GM19025 (cell line): ENCODE measurements around the gene SOHLH2.

Source experiments
- ATAC-seq: cut with Tn5 transposase; IDR thresholded peaks from one replicate; pipeline ENCODE4 v1.9.1; 2021; ENCODE audit warnings: mild to moderate bottlenecking, low read depth, moderate library complexity; ENCODE audit not compliant: unreplicated experiment

SOHLH2 gene

DNA sequence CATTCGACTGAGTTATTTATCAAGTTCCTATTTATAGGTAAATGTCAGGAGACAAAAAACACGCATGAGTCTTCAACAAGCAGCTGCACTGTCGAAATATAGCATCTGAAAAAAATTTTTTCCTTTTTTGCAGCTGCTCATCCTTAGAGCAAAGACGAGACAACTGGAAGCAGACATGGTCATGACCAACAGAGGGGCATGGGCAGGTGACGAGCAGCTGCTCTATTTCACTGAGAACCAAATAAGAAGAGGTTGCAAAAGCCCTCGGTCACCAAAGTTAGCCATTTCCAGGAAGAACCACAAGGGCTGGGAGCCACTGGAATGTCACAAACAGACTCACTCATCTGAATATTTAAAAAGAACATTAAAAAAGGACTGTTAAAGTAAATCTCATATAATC, 22.2 kb downstream of the SOHLH2 start:
- ATAC-seq: no peak

DNA sequence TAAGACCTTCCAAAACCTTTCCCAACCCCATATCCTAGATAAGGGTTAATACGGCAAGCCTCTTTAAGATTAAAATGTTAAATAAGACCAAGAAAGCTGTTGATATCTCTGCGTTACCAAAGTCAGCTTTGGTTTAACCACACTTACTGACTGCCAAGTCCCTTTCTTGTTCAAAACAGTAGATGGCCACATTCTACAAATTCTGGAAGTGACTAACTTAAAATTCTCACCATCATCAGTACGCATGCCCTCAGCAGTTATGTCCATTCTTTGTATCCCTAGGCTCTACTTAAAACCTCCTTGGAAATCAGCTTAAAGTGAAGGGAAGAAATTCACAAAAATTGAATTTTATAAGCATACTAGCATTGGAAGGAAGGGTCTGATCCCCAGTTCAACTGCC, 23.6 kb downstream of the SOHLH2 start:
- no peak for ATAC-seq

DNA sequence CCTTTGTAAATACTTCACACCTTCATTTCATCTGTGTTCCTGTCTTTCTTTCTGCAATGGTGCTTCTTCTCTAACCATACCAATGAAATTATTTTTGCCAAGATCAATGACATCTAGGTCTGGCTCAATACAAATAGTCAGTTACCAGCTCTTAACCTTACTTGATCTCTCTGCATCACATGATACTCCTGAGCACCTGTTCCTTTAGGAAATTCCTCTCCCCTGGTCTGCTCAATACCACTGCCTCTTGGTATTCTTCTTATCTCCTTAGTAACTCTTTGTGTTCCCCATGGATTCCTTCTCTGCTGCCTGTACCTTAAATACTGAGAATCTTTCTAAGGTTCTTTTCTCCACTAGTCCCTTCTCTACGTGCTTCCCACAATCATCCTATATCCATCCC, 25.9 kb downstream of the SOHLH2 start:
- ATAC-seq: no peak

DNA sequence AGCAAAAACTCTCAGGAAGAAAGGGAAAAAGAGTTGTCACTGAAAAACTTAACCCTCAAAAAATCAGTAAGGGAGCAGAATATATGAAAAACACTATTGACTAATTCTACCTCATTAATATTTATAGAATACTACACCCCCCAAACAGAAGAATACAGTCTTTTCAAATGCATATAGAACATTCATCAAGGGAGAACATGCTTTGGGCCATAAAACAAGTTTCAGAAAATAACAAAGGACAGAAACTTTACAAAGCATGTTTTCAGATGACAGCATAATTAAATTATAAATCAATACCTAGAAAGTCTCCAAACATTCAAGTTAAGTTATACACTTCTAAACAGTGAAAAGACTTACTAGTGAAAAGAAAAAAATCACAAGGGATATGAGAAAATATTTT, 30.5 kb downstream of the SOHLH2 start:
- no peak for ATAC-seq

DNA sequence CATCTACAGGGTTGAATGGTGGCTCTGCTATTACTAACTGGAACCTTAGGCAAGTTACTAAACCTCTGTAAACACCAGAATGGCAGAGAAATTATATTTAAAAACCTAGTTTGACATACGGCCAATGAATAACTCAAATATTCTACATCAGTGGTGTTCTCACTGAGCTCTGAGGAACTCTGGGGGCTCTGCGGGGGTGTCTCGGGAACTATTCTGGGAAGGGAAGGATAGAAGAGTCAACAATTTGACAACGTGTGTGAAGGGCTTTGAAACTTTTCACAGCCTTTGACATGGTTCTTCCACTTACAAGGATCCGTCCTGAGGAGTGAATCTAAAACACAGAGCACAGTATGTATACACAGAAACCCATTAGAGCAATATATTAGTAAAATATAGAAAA, 38.7 kb downstream of the SOHLH2 start:
- no peak for ATAC-seq

DNA sequence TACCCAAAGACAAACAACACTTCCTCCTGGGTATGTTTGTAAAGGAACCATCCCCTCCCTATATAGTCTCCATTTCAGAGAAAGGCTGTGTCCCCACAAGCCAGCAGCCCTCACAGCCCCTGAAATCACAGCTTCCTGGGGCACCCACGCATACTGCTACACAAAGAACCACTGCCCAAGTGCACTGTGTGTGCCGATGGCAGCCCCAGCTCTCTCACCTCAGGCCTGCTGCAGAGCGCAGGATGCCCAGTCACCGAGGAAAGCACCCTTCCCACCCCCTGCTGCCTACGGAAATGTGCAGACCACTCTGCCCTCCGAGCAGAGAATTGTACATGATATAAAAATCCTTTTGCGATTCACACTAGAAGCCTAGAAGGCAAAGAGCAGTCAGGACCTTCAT, 39.4 kb downstream of the SOHLH2 start:
- no peak for ATAC-seq

DNA sequence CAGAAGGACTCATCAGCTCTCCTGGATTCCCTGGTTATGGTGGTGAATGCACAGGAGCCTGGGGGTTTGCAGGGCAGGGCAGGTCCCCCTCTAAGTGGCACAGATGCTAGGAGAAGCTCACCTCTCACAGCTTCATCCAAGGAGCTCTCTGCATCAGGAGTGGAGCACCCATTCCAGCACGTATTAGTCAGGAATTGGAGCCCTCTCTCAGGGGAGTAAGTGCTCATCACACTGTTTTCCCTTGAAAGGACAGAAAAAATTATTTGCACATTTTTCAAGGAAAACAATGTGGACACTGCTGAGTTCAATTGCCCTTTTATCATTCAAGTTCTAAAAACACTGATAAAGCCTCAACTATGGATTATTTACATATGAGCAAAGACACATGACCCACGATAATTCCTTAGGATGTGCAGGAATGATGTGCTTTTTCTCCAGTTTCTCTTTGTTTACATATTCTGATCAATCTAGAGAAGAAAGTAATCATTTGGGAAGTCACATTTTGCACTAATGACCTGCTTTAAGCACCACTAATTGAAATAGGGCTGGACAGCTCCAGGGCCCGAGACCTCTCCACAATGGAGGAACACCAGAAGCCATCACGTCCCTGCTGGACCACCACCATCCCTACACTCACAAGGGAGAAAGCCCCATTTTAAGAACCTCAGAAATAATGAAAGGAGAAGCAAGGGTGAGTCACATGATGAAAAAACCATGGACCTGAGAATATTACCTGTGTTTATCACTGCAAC, 40.6 kb downstream of the SOHLH2 start:
- no peak for ATAC-seq

DNA sequence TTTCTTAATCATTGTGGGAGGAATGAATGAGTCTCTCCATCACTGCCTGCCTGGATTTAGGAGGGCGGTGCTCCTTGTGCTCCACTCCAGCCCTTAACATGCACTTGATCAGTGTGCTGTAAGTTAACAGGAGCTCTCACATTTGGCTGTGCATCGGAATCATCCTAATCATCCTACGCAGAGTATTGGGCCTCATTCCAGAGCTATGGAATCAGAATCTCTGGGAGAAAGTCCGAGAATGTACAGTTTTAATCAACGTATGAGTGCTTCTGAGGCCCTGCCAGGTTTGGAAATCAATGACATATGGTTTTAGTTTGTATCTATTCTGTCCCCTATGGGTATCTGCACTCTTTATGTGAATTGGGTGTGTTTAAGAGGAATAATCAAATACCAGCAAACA, 48.3 kb downstream of the SOHLH2 start:
- ATAC-seq: no peak

DNA sequence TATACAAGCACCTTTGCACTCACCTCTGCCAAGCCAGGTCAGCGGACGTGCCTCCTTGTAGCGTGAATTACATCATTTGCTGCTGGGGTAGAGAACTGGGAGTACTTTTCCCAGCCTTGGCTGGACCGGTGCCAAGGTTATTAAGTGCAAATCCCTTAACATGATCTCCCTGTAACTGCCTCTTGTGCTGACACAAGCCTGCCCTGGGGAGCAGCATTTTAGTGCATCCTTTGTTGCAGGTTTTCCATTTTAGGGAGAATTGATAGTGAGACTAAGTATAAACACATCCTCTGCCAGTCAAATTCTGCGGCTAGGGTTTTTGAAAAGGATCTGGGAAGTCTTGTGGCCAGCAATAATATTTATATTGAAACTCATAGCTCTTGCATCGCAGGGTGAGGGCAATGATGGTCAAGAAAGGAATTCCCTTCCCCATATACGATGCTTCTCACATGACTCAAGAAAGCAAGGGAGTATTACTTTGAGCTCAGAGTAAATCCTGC, 50.5 kb downstream of the SOHLH2 start:
- ATAC-seq: no peak

DNA sequence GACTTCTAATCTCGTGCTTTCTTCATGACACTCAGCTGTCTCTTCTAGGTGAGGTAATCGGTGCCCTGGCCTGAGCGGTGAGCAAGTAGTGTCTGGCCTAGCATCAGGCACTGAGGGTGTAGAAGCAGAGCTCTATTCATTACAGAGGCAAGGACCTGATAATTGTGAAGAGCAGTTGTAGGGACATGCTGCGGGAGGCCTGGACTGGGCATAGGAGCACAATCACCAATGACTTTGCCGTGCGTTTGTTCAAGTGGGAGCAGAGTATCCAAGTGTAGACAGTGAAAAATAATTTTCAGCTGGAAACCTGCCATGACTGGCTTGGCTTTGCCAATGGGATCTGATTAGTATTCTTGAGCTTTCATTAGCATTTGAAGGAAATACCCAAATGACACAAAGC, 51.1 kb downstream of the SOHLH2 start:
- ATAC-seq: no peak

DNA sequence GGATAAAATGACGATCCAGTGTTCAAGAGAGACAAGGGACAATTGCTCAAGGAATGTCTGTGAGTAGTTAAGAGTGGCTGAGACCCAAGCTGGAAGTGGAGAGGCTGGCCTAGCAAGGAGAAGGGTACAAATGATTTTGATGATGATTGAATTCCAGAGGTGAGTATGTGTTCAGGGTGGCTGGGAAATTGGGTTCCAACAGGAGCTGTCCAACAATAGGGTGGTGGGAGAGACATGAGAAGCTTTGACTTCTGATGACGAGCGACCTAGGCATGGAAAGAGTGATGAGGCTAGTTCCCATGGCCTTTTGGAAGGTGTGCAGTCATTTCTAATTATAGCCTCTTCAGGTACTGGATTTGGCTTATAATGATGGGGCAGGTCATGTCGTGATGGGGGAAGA, 54.1 kb downstream of the SOHLH2 start:
- ATAC-seq: no peak

DNA sequence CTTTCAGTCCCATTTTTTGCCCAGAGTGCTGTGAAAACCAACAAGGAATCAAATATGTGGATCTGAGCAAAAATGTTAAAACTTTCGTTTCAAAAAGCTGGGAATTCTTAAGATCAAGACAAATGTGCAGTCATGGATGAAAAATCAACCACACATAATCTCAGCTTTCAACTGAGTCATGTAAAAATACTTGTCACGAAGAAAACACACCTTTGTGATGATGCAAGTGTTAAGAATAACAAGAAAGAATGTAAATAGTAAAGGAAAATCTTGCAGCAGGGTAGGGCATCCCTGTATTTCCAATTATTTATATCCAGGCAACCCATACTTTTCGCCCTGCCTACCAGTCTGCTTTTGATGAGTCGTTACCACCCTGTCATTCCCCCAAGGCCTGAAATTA, 55.7 kb downstream of the SOHLH2 start:
- ATAC-seq: no peak

DNA sequence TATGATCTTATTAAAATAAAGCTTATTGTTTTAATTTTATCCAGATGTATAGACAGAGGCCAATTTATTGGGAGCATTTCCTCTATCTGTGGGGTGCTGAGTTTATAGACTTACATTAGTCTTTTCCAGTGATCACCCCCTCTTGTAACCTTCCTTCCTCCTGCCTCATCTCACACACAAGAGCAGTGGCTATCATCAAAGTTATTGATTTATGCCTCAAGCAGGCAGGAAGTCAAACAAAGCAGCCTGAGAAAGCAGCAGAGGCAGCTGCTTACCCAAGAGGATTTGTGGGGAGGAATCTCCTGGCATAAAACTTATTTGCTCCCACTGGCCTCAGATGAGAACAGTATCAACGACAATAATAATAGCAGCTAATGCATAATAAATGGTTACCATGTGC, 56.9 kb downstream of the SOHLH2 start:
- no peak for ATAC-seq

DNA sequence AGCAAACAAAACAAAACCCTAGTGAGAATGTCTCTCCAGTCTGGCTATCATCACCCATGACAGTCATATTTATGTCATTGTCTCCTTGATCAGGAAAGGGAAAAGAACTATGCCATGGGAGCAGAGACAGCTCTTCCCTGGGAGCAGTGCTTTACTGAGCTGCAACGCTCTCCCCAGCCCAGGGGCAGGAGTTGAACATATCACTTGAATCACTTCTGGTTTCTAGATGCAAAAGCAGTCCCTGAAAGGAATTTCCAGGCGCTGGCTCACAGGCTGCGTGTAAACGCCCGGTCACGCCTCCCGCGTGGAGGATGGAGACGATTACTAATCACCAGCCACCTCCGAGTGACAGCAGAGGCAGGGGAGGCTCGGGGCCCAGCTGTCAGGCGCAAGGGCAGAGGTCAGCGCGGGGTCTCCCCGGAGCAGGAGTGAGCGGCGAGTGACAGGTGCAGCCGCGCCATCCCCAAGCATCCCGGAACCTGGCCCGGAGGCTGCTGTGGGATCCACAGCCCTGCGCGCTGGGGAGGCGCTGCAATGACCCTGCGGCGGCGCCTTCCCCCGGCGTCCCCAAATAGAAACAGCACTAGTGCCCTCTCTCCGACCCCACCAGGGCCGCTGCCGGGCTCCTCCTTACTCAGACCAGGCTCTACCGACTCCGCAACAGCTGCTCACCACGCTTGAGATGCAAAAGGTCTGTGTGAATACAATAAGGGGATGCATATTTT, 59.6 kb downstream of the SOHLH2 start:
- no peak for ATAC-seq

DNA sequence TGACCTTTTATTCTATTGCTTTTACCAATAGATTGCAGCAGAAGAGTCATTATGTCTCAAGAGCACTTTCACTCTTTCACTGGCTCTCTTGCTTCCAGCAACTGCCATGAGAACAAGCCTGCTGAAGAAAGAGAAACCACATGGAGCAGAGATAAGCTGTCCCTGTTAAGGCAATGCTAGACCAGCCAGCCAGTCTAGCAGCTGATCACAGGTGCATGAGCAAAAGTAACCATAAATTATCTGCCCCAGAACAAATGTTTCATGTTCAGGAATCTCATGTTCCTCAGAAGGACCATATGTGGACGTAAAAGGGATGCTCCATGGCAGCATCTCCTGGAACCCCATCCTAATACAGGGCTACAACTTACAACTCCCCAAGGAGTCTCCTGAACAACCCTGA, 62.8 kb downstream of the SOHLH2 start:
- ATAC-seq: no peak

DNA sequence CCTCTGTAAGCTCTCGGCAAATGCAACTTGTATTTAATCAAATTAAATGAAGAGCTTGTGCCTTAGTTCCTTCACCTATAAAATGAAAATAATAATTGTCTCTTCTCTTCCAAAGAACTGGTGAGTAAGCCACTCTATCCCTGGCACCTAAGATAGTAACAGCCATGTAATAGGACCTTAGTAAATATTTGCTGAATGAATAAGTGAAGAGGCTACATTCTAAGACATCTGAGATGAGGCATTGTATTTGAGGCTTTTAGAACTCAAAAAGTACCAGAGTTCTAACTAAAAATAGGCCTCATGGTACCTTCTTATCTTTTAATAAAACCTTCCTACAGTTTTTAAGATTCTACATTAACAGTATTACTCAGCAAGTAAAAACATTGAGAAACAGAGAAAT, 65.9 kb downstream of the SOHLH2 start:
- ATAC-seq: no peak

DNA sequence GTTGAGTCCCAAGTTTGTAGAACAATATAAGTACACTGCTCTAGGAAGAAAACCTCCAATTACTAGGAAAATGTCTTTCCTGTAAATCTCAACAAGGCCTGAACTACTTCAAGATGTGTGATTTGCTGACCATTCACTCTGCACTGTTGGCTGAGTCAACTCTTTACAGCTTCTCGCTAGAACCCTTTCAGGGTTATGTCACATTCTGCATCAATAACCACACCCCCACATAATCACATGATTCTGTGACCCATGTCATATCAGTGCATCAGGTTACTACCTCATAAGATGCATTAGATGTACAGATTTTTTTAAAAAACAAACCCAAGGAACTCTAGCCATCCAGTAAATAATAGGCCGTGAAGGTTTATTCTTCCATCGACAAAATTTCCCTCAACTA, 67.0 kb downstream of the SOHLH2 start:
- no peak for ATAC-seq

DNA sequence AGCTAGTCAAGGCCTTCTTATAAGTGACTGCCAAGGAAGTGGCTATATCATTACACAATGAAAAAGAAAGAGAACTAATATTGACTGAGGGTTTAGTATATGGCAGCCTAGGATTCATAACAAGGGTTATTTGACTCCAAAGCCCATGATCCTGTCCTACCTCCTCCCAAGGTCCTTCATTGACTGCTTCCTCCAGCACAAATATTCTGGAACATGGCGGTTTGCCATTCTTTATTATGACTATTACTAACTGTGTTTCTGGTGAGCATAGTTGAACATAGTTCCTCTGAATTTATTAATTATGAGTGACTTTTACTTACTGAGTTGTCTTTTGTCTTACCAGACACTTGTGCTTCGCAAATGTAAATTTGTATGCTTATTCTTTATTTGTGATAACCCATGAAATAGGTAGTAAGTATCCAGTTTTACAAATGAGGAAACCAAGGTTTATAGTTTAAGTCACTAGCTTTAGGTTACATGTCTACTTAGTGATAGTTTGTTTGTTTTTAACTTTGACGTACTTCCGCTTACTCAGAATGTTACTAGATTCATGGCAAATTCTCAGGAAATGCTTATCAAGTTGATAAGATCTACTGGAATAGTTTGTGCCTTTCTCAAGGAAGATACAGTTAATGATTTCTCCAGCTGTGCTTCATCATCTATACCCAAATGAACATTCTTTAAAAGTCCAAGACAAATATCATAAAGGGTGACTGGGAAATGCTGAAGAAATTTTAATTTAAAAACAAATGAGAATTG, 67.7 kb downstream of the SOHLH2 start:
- no peak for ATAC-seq

DNA sequence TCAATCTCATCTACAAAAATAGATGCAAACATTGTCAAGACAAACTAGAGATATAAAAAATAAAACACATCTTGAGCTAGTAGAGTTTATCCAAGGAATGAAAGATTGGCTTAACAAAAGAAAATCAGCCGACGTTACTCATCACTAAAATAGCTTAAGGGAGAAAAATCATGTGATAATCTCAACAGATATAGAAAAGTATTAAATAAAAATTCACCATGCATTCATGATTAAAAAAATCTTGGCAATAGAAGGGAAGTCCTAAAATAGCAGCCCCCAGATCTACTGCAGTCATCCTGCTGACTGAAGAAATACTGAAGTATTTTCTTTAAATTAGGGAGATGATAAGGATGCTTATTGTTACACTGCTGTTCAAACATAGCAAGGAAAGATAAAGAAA, 70.6 kb downstream of the SOHLH2 start:
- no peak for ATAC-seq

DNA sequence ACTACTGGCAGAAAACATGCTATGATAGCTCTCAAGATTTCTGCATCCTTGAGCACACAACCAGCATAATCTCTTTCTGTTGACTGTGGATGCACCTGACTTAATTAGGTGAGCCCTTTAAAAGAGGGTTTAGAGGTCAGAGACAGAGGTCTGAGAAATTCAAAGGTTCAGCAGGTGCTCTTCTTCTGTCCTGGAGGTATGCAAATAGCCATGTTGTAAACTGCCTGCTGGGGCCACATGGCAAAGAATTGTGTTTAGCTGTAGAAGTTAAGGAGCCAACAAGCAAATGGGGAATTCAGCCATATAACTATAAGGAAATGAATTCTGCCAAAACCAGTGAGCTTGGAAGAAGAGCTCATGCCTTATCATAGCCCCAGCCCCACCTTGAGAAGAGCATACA, 71.6 kb downstream of the SOHLH2 start:
- no peak for ATAC-seq

DNA sequence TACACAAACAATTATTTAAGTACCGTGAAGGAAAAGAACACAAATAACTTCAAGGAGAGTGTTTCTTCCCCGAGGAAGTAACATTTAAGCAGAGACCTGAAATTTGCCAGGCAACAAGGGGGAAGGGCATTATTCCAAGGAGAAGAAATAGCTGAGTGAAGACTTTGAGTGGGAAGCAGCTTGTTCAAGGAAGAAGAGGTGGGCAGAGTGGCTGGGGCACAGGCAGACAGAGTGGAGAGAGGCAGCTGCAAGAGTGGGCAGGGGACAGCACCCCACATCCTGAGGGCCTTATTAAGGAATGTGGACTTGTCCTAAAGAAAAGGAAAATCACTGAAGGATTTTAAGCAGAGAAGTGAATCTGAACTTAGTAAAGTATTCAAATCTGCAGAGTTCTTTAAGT, 78.5 kb downstream of the SOHLH2 start:
- ATAC-seq: no peak
